GM04504 (cell line): ENCODE results near the gene AIMP2.
"Not testable (repeated sequence)": the region's sequence is repeated elsewhere in the genome, so short reads cannot be mapped to it uniquely, and the experiment has no call there.

ENCODE experiments used
- DNase-seq: peaks from one replicate; pipeline ENCODE4 v3.0.0-alpha.2; 2012; ENCODE audit warnings: low read depth

The AIMP2 gene

DNA sequence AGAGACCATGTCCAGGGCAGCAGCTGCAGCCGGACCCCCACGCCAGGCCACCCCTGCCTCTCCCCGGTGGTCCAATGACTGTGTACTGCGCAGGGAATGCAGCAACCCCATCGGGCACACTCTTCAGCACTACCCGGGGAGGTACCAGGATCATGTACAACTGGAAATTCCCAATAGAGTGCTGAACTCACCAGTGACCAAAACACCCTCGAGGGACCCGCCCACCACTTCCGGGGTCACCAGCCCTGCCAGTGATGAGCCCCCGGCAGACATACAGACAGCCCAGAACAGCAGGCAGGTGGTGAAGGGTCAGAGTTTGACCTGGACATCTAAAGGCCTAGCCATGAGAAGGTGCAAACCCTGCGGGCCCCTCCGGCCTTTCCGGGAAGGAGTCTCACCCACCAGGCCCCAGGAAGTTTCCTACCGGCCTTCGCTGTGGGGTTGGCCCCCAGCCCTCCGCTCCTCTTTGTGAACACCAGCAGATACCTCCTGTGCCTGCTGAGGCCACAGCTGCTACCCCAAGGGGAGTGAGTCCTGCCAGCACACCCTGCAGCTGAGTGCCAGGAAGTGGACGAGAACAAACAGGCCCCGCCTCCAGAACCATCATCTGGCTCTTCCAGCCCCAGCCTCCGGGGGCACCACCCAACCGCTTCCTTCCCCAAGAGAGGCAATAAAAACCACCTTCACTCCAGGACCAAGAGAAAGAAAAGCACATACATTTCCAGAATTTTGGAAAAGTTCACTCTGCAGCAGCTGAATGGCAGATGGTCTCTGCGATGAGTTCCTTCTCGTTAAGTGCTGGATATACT is 17.1 kb downstream of the AIMP2 start:
- no peak for DNase-seq

DNA sequence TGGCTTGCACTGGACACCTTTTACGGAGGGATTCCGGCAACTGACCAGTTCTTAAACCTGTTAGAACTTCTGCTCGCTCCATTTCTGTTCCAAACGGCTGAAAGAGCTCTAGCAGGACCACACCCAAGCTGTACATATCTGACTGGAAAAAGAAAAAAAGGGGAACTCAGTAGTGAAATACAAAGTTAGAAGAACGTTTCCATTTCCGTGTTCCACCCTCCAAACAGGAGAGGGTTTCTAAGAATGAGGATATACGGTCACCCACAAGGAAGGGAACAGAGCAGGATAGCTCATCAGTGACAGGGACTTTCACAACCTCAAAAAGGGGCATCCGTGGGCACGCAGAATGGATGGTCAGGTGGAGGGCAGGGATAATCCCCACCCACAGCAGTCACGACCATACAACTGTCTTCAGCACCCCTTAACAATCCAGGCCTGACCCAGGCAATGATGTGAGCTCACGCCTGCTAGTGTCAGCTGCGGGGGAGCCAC is 17.8 kb downstream of the AIMP2 start:
- no peak for DNase-seq

GRCh38 chr7:6027806-6028365 is 18.8 kb downstream of the AIMP2 start:
- DNase-seq = no peak

- no peak for DNase-seq
Measured at GRCh38 chr7:6028563-6028962, 19.5 kb downstream of the AIMP2 start.

DNA sequence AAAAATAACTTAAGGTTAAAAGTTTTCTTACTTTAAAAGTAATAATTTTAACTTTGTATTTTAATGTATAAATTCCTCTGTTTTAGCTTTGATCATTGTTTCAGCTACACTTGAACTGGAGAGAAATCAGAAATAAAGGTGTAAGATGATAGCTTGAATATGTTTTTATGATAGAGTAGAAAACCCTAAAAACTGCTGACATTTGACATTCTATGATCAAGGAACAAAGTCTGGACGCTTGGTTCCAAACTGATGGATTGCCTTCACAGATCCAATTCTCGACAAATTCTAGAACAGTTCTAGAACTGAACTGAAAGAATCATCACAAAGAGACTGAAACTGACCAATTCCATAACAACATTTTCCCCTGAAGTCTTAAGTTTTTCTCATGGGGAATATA is 21.9 kb downstream of the AIMP2 start, which contains the start of gene ANKRD61:
ANKRD61 (plus strand) TSS at position 389 of the 400 bp plus-strand sequence; CDS start at position 389, 0 bp downstream.
- no peak for DNase-seq

- DNase-seq = no peak
Measured at GRCh38 chr7:6031567-6031966, 22.5 kb downstream of the AIMP2 start.

DNA sequence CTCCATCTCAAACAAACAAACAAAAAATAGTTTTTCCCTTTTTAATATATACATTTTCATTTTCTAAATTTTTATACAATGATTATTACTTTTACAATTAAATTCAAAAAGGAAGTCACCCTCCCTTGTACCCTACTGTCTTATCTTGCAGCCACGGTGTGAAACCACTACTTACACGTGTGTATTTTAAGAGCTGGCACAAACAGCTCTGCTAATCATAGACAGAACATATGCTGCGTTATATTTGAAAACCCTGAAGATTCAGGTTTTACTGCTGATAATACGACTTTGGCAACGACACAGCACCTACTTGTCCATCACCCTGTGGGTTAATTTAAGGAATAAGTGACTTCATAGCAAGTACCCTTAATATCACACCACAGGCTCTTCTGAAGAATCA is 23.1 kb downstream of the AIMP2 start:
- DNase-seq = no peak

DNA sequence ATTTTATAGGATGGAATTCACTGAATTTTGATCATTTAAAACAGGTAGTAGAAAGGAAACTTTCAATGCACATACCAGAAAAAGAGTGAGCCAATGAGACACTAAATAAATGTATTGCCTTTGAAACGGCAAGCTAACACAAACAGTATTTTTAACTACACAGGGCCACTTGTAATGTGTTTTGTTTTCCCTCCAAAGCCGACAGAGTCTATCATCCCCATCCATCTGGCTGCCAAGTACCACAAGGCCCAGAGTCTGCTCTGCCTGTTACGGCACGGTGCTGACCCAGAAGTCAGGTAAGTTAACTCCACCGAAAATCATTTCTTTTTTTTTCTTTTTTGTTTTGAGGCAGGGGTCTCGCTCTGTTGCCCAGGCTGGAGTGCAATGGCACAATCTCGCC is 23.6 kb downstream of the AIMP2 start:
- no peak for DNase-seq

GRCh38 chr7:6035165-6035564 is 26.1 kb downstream of the AIMP2 start:
- DNase-seq = no peak

DNA sequence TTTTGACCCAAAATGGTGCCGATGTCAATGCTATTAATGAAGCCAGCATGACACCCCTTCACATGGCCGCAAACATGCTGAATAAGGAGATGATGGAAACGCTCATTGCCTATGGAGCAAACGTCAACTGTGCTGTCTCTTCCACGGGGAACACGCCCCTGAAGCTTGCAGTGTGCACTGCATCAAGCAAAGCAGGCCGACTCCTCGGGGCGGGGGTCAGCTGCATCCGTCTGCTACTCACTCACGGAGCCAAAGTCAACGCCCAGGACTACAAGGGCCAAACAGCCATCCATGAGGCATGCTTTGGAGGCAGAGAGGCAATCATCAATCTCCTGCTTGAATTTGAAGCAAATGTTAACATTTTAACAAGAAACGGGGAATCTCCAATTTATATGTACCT is 26.6 kb downstream of the AIMP2 start:
- no peak for DNase-seq

GRCh38 chr7:6049780-6050179 is 40.7 kb downstream of the AIMP2 start:
- DNase-seq = no peak

- DNase-seq = not testable (repeated sequence)
Measured at GRCh38 chr7:6051185-6051584, 42.1 kb downstream of the AIMP2 start.

- DNase-seq = no peak
Measured at GRCh38 chr7:6056616-6057015, 47.5 kb downstream of the AIMP2 start.

GRCh38 chr7:6057316-6058129 is 48.5 kb downstream of the AIMP2 start:
- no peak for DNase-seq

GRCh38 chr7:6059941-6060340 is 50.9 kb downstream of the AIMP2 start:
- not testable (repeated sequence) for DNase-seq

- DNase-seq = no peak
Measured at GRCh38 chr7:6071406-6071805, 62.3 kb downstream of the AIMP2 start.
